Fibroblast of mammary gland (primary cell): ENCODE results near the gene CNTFR.
A peak's percentile ranks its signal among the peaks of the same experiment; 100 is the strongest.

Experiments
- DNase-seq: peaks from one replicate; pipeline ENCODE4 v3.0.0-alpha.2; 2010; ENCODE audit warnings: low read depth
- H3K4me3 ChIP-seq: 2 replicates; pipeline ENCODE4 v1.5.1; 2011; ENCODE audit warnings: low read depth, mild to moderate bottlenecking, low read length, moderate library complexity; ENCODE audit not compliant: control insufficient read depth
- TF ChIP-seq, protein P1 (sequence below): conservative IDR thresholded peaks from 2 replicates; pipeline ENCODE4 v1.5.1; 2011; ENCODE audit warnings: low read depth, low read length, inconsistent platforms; ENCODE audit not compliant: control insufficient read depth, insufficient read depth

CNTFR gene

DNA sequence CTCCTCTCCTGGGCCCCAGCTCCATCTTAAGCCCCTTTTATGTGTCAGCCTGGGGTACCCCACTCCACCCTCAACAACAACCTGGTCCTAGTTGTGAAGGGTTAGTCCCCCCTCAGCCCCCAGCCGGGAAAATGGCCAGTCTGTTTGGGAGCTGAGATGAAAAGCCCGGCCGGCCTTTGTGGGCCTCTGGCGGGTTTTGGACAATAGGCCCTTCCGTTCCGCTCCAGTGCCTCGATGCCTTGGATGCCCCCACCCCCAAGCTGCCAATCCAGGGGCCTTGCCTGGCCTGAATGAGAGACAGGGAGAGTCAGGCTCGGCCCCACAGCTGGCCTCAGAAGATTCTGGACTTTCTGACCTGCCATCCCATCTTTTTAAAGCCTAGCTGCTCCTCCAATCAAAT, 9.2 kb downstream of the CNTFR start:
- no peak overlapping the region for H3K4me3 ChIP-seq
- no peak for DNase-seq
- TF ChIP-seq, protein P1, sequence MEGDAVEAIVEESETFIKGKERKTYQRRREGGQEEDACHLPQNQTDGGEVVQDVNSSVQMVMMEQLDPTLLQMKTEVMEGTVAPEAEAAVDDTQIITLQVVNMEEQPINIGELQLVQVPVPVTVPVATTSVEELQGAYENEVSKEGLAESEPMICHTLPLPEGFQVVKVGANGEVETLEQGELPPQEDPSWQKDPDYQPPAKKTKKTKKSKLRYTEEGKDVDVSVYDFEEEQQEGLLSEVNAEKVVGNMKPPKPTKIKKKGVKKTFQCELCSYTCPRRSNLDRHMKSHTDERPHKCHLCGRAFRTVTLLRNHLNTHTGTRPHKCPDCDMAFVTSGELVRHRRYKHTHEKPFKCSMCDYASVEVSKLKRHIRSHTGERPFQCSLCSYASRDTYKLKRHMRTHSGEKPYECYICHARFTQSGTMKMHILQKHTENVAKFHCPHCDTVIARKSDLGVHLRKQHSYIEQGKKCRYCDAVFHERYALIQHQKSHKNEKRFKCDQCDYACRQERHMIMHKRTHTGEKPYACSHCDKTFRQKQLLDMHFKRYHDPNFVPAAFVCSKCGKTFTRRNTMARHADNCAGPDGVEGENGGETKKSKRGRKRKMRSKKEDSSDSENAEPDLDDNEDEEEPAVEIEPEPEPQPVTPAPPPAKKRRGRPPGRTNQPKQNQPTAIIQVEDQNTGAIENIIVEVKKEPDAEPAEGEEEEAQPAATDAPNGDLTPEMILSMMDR = no peak

DNA sequence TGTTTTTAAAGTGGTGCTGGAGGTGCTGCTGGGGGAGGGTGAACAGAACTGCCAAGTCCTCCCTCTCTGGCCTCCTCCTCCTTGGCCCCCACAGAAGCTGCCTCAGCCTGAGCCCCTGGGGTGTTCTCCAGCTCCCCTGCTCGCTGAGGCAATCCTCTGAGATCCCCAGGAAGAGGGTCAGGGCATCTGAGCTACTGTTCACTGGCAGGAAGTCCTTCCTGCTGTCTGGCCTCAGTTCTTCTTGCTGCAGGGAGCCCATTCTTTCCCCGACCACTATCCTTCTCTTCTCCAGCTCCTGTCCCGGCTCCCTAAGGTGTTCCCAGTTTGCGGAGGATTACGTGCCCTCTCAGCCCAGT, 9.7 kb downstream of the CNTFR start:
- TF ChIP-seq, protein P1 = no peak
- no peak for DNase-seq
- no peak overlapping the region for H3K4me3 ChIP-seq

DNA sequence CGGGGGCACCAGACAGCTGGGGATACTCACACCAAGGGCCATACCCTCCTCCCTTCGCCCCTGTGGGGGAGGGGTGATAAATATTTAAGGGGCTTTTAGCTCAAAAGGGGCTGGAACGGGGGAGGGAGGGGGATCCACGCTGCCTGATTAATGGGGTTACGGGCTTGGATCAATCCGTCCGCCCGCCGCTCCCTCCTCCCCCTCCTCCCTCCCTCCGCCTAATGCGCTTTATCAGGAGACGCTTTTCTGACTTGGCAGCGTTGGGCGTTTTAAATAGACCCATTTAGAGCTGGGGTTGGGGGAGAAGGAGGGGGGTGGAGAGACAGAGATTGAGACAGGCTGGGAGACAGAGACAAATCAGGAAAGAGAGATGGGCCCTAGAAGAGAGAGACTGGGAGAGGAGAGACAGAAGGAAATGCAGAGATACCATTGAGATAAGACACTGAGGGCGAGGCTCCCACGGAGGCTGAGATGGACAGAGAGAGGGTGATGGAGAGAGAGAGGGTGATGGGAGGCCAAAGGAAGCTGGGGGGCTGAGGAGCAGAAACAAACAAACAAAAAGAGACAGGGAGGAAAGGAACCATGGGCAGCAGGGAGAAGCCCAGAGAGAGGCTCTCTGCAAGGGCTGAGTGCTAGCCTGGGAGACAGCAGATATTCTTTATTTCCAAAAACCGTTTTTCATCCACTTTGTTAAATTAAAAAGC, 10.3 kb downstream of the CNTFR start:
- H3K4me3 ChIP-seq = no peak overlapping the region
- no peak for DNase-seq
- TF ChIP-seq, protein P1 = no peak

DNA sequence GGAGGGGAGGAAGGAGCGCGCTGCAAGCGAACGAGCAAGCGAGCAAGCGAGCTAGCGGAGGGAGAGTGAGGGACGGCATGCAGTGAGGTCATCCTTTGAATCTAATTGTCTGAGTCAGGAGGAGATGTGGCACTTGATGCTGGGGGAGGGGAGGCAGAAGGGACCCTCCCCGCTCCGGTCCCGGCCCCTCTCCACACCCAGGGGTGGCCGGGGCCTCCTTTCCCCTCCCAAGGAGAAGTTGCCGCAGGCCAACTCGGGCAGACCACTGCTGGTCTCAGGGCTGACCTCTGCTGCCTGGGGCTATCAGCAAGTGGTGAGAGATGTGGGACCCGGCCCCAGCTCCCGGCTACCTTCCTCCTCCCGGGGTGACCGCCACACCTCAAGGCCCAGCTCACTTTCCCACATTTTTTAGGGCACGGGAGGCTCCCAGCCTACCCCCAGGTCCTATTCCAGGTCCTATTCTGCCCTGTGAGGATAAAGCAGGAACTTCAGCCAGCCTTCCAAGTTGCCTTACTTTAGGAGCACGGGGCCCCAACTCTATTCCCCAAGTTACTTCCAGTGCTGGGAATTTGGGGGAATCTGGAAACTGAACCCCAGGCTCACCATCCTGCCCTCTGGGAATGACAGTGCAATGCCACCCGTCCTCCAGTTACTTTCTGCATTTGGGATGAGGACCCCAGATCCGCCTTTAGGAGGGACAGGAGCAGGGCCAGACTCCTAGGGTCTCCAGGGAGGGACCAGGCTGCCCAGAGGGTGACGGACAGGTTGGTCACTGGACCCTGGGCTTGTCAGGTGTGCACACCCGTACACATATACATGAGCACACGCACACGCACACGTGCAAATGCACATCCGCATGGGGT, 11.1 kb downstream of the CNTFR start:
- TF ChIP-seq, protein P1 = no peak
- H3K4me3 ChIP-seq = no peak overlapping the region
- DNase-seq = peak; percentile 53

DNA sequence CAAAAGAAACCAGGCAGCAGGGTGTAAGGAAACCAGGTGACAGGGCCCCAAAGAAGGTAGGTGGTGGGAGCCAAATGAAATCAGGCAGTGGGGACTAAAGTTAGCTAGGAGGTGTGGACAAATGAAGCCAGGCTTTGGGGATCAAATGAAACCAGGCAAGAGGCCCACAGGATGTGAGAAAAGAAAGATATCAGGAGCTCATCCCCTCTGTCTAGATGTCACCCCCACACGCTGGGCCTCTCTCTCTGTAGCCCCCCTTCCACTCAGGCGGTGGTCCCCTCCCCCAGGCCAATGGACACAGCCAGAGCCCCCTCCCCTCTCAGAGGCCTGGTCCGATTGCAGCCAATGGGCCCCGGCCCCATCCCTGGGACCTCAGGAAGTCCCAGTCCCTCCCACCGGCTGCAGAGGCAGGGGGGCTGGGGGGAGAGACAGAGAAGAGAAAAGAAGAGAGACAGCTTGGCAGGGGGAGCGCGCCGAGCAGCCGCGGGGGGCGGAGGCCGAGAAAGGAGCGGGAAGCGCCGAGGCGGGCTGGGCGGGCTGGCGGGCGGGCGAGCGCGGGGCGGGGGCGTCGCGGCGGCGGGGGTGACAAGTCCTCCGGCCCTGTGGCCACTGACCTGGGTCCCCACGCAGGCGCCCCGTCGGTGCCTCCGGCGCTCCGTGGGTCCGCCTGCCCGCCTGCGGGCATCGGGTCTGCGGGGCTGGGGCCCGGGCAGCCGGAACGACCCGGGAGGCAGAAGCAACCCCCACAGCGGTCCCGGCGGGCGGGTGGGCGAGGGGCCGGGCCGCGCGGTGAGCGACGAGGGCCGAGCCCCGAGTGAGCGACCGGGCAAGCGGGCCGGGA, 11.9 kb downstream of the CNTFR start:
- TF ChIP-seq, protein P1 = no peak
- no peak overlapping the region for H3K4me3 ChIP-seq
- no peak for DNase-seq

DNA sequence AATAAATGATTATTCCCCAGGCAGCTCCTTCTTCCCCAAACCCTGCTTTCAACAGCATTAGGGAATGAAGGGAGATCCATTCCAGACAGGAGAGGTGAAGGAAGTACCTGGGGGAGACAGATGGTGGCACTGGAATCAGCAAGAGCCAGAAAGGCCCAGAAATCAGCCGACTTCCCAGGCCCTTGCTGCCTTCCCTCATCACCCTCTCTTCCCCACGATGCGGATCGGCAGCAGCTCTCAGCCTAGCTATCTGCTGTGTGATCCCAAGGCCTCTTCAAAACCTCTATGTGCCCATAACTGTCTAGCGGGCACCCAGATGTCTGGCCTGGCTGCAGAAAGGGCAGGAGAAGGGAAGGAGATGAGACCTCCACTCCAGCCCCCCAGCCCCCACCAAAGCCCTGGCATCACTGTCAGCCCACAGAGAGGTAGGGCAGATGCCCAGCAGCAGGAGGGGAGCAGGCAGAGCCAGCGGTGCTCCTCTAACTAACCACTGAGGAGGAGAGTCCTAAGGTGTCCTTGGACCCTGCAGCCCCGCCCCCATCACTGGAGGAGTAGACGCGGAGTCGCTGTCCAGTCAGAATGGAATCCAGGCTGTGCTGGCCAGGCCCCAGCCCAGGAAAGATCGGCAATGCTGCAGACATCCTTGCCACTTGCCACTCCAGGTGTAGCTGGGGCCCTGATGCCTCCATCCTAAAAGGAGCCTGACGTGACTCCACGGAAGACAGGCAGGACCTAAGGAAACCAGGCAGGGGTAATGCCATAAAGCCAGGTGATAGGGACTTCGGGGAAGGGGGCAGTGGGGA, 12.7 kb downstream of the CNTFR start:
- TF ChIP-seq, protein P1 = no peak
- no peak for DNase-seq
- no peak overlapping the region for H3K4me3 ChIP-seq
